Islet precursor cell (in vitro differentiated cells): ENCODE measurements around the gene SAP30BP.

Experiments used
- DNase-seq: peaks from one replicate; pipeline ENCODE4 v3.0.0-alpha.2; 2018

SAP30BP gene

DNA sequence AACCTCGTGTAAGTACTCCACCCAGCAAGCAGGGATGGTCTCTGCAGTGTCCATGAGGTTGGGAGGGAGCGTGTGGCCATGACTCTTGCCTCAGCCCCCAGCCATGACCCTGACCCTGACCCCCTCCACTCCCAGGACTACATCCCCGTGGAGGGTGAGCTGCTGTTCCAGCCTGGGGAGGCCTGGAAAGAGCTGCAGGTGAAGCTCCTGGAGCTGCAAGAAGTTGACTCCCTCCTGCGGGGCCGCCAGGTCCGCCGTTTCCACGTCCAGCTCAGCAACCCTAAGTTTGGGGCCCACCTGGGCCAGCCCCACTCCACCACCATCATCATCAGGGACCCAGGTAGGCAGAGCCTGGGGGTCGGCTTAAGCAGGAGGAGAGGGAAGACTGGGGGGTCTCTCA lies 81.6 kb downstream of the SAP30BP start:
- DNase-seq: no peak

DNA sequence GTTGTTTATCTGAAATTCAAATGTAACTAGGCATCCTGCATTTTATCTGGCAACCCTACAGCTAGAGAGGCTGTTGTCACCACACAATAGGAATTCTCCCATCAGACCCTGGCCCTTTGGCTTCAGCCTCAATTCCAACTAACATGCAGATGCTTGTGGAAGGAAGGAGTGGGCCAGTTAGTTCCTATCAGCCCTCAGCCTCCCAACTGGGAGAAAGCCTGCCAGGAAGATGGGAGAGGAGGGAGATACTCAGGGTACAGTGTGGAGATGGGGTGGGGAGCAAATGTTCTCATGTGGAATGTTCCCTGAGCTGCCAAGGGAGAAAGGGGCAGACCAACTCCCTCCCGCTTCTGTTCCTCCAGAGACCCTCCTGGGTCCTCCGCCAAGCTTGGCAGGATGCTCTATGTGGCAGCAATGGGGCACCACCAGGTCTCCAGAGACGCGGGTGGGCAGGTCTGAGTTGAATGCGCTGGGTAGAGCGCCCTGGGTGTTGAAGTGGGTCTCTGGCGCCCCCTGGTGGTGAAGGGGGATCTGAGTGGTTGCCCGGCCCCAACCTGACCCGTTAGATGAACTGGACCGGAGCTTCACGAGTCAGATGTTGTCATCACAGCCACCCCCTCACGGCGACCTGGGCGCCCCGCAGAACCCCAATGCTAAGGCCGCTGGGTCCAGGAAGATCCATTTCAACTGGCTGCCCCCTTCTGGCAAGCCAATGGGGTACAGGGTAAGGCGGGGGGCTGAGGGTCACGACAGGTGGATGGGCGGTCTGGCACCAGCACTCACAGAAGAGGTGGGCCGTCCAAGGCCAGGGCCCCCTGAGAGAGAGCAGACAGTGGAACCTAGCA lies 82.6 kb downstream of the SAP30BP start:
- DNase-seq: peak; percentile 90

DNA sequence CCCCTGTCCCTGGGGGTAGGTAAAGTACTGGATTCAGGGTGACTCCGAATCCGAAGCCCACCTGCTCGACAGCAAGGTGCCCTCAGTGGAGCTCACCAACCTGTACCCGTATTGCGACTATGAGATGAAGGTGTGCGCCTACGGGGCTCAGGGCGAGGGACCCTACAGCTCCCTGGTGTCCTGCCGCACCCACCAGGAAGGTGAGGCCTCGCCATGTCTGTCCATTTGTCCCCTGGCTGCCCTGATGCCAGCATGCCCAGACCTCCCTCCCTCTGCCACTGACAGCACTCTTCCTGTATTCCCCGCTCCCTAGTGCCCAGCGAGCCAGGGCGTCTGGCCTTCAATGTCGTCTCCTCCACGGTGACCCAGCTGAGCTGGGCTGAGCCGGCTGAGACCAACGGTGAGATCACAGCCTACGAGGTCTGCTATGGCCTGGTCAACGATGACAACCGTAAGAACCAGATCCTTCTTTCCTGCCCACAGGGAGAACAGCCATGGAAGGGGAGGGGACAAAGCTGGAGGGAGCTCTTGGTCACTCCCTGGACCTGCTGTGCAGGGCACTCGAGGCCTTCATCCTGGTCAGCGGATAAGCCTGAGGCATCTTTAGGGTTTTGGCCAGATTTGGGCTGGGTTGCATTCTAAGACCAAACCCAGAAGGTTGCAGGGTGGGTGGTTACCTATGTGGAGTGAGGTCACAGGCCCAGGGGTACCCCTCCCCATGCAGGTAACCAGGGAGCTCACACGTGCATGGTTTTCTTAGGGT lies 83.7 kb downstream of the SAP30BP start:
- DNase-seq: no peak

DNA sequence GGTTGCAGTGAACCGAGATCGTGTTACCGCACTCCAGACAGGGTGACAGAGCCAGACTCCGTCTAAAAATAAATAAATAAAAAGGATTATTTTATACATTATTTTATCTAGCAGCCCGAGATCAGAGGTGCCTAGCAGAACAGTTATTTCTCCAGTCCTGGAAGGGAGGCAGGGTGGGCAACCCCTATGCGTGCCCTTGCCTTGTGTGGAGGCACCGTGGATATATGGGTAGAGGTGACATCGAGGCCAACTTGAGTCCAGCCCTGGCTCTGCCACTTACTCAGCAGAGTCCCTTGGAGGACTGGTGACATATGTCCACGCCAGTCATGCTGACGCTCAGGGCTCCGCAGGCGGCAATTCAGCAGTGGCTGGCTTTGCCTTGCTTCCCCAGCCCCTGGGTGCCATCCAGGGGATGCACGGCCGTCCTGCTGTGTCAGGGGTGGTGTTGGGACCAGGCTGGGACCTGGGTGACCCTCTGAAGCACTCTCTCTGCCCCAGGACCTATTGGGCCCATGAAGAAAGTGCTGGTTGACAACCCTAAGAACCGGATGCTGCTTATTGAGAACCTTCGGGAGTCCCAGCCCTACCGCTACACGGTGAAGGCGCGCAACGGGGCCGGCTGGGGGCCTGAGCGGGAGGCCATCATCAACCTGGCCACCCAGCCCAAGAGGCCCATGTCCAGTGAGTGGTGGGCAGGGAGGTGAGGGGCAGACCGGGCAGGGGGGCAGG lies 84.7 kb downstream of the SAP30BP start:
- no peak for DNase-seq

DNA sequence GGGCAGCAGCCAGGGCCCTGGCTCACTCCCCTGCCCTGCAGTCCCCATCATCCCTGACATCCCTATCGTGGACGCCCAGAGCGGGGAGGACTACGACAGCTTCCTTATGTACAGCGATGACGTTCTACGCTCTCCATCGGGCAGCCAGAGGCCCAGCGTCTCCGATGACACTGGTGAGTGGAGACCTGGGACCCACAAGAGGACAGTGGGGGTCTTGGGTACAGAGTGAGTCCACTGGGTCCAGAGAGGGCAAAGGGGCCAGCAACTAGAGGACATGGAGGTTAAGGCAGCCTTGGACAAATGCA lies 85.2 kb downstream of the SAP30BP start:
- no peak for DNase-seq

DNA sequence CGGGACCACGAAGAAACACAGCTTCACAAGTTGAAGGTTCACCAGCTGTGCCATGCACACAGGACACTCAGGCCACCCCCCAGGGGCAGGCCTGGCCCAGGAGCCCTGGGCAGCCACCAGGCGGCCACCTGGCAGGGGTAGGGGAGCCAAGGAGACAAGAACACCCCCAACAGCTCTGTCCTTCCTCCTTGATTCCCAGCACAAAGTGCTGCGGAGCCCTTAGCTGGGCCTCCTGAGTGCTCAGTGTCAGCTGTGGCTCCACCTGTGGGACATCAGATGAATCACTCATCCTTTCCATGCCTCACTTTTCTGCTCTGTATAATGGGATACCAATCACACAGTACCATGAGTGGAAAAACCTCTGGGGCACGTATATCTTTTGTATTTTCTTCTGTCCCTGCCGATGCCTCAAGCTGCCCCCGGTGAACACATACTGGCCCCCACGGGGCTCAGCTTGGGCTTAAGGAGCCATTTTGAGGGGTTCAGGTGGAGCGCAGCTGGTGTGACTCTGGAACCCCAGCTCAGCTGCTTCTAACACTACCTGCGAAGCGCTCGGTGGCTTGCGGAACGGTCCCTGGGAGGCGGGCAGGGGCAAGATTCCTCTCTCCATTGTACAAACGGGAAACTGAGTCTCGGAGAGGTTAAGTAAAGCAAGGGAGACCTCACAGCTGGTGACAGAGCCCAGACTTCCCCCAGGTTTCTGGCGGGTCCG lies 85.8 kb downstream of the SAP30BP start:
- no peak for DNase-seq

DNA sequence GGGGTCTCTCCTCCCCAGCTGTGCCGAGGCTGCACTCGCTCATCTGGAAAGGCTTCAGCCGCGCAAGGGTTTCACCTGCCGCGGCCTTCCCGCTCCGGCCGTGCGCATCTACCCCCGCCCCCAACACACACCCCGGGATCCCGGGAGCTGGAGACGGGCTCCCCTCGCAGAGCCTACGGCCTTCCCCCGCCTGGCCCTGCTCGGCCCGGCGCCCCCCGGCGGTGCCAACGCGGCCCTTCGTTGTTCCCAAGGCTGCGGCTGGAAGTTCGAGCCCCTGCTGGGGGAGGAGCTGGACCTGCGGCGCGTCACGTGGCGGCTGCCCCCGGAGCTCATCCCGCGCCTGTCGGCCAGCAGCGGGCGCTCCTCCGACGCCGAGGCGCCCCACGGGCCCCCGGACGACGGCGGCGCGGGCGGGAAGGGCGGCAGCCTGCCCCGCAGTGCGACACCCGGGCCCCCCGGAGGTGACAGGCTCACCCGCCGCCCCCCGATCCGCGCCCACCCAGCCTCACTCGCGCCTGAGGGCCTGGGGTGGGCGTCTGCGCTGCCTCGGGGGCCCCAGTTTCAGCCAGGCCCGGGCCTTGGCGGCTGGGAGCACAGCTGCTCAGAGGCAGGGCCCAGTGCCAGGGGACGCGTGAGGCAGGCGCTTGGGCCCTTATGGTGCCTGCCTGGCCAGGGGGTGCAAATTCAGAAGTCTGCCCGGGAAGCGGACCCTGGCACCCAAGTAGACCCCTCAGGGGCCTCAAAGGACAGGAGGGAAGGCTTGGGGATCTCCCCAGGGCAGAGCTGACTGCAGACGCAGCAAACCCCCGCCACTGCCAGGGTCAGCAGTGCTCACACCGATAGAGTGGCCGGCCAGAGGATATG lies 86.6 kb downstream of the SAP30BP start:
- peak; percentile 91 for DNase-seq

DNA sequence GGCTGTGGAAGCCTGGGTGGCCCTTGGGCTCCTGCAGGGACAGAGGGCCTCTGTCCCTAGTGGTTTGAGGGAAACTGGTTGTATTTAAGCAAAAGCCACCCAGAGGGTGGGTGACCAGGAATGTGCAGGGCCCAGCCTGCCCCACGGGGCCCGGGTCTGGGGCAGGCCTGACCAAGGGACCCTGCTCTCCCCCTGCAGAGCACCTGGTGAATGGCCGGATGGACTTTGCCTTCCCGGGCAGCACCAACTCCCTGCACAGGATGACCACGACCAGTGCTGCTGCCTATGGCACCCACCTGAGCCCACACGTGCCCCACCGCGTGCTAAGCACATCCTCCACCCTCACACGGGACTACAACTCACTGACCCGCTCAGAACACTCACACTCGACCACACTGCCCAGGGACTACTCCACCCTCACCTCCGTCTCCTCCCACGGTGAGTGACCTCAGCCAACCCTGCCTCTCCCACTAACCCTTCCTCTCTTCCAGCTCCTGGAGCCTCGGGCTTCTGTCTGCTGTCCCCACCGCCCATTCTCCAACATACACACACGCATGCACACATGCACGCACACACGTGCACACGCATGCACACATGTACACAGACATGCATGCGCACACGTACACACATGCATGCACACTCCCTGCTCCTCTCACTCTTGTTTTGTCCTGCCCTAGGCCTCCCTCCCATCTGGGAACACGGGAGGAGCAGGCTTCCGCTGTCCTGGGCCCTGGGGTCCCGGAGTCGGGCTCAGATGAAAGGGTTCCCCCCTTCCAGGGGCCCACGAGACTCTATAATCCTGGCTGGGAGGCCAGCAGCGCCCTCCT lies 87.5 kb downstream of the SAP30BP start:
- no peak for DNase-seq

DNA sequence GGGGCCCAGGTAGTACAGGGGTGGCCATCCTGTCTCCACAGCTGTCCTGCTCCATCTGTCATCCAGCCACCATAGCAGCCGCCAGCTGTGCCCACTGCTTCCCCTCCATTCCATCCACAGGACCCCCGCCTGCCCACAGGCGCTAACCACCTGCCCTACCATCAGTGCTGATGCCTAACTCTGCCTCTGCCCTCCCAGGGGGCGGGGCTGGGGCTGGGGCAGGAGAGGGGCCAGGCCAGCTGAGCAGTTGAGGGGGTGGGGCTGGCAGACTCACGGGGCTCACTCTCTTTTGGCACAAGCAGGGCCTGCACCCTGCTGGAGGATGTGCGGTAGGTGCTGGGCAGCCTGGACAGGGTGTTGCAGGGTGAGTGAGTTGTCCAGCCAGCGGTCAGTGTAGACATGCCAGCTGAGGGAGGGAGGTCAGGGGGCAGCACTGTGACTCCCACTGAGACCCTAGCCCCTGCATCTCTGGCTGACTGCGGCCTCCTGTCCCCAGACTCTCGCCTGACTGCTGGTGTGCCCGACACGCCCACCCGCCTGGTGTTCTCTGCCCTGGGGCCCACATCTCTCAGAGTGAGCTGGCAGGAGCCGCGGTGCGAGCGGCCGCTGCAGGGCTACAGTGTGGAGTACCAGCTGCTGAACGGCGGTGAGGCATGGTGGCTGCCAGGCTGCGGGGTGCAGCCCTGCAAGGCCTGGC lies 88.2 kb downstream of the SAP30BP start:
- DNase-seq: no peak

DNA sequence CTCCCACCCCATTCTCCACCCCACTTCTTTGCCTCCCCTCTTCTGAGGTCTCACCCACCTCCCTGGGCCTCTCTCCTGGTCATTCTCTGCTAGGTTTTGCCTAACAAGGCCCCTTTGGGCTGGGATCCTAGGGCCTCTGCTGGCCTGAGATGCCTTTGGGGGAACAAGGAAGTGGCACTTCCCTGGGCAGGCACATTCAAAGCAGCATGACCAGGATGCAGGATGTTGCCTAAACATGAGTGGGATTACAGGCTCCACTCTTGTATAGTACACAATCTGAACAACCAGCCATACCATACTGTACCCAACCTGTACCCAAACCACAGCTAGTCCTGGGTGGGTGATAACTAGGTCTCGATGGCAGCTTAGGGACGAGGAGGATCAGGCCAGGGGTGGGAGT lies 88.9 kb downstream of the SAP30BP start:
- no peak for DNase-seq

DNA sequence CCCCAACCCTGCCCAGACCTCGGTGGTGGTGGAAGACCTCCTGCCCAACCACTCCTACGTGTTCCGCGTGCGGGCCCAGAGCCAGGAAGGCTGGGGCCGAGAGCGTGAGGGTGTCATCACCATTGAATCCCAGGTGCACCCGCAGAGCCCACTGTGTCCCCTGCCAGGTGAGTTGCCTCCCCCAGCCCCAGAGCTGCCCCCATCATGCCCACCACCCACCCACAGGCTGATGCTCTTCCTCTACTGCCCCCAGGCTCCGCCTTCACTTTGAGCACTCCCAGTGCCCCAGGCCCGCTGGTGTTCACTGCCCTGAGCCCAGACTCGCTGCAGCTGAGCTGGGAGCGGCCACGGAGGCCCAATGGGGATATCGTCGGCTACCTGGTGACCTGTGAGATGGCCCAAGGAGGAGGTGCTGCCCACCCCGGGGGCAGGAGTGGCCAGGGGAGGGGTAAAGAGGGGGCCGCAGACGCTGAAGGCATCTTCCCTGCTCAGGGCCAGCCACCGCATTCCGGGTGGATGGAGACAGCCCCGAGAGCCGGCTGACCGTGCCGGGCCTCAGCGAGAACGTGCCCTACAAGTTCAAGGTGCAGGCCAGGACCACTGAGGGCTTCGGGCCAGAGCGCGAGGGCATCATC lies 89.4 kb downstream of the SAP30BP start:
- DNase-seq: peak; percentile 60

DNA sequence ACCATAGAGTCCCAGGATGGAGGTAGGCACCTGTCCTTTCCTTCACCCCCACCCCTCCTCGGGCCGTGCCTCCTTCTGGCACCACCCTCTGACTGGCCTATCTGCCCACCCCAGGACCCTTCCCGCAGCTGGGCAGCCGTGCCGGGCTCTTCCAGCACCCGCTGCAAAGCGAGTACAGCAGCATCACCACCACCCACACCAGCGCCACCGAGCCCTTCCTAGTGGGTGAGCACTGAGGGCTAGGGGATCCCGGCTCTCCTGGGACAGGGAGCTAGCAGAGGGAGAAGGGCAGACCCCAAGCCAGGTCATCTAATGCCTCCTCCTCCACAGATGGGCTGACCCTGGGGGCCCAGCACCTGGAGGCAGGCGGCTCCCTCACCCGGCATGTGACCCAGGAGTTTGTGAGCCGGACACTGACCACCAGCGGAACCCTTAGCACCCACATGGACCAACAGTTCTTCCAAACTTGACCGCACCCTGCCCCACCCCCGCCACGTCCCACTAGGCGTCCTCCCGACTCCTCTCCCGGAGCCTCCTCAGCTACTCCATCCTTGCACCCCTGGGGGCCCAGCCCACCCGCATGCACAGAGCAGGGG lies 90.0 kb downstream of the SAP30BP start:
- DNase-seq: no peak
